ENCODE data around the gene EDAR.

GRCh38 chr2:108866041-108866440 is 123.0 kb downstream of the EDAR start:
- no peak for TF ChIP-seq NFIC (IDR thresholded peaks at IDR 0.05)
- no peak for TF ChIP-seq TAF1 (IDR thresholded peaks at IDR 0.05; ENCODE audit: low read depth)
- no peak for TF ChIP-seq EP300 (IDR thresholded peaks at IDR 0.05; ENCODE audit: borderline replicate concordance)
- TF ChIP-seq USF1 (IDR thresholded peaks at IDR 0.05), result no peak
- no peak for TF ChIP-seq CEBPB (IDR thresholded peaks at IDR 0.05)
- no peak for TF ChIP-seq TEAD4 (IDR thresholded peaks at IDR 0.05)
- no peak for TF ChIP-seq YY1 (IDR thresholded peaks at IDR 0.05; ENCODE audit: low read depth)
- no peak for TF ChIP-seq EGR1 (IDR thresholded peaks at IDR 0.05)
- no peak for TF ChIP-seq CREB1 (IDR thresholded peaks at IDR 0.05; ENCODE audit: low read depth)
- TF ChIP-seq RAD21 (IDR thresholded peaks at IDR 0.05; ENCODE audit: low read depth), result no peak
- no peak for TF ChIP-seq REST (IDR thresholded peaks at IDR 0.05; ENCODE audit: low read depth)
- no peak for TF ChIP-seq MAX (IDR thresholded peaks at IDR 0.05)
- TF ChIP-seq ZBTB7A (IDR thresholded peaks at IDR 0.05; ENCODE audit: low read depth), result no peak
- TF ChIP-seq TCF12 (IDR thresholded peaks at IDR 0.05; ENCODE audit: low read depth), result no peak

Measured in Ishikawa (cell line).